ENCODE data around the gene AP2A2. TPM values are rescaled to one million over a fixed set of nuclear protein-coding genes. Genes with fewer than 3 reads are reported as not detected.
A peak's percentile ranks its signal among the peaks of the same experiment; 100 is the strongest.

AP2A2 gene
- total RNA-seq, 2 donors from 2014 or later = 69.1 to 76.2 TPM

DNA sequence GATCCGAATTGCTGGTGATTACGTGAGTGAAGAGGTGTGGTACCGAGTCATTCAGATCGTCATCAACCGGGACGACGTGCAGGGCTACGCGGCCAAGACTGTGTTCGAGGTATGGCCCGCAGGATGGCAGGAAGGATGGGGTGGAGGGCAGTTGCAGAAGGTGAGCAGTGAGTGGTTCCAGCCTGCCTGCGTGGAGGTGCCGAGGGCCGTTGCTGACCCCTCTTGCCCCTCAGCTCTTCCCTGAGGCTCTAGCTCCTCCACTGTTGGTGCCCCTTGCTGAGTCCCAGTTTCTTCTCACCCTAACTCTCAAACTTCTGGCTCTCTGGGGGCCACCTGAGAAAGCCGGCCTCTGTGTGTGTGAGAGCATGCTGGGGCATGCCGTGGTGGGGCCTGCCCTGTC is 66.9 kb downstream of the AP2A2 start:
- no peak overlapping the region for H3K27ac Mint-ChIP-seq
- H3K4me3 Mint-ChIP-seq = no peak overlapping the region
- H3K36me3 Mint-ChIP-seq (ENCODE audit: low read depth) = peaks cover 57% of the 10 kb centered on the region
- H3K27me3 Mint-ChIP-seq = no peaks in the 10 kb centered on the region
- H3K9me3 Mint-ChIP-seq = no peaks in the 10 kb centered on the region
- ATAC-seq (replicated peaks) = no peak
- peaks cover 17% of the 10 kb centered on the region for H3K4me1 Mint-ChIP-seq

DNA sequence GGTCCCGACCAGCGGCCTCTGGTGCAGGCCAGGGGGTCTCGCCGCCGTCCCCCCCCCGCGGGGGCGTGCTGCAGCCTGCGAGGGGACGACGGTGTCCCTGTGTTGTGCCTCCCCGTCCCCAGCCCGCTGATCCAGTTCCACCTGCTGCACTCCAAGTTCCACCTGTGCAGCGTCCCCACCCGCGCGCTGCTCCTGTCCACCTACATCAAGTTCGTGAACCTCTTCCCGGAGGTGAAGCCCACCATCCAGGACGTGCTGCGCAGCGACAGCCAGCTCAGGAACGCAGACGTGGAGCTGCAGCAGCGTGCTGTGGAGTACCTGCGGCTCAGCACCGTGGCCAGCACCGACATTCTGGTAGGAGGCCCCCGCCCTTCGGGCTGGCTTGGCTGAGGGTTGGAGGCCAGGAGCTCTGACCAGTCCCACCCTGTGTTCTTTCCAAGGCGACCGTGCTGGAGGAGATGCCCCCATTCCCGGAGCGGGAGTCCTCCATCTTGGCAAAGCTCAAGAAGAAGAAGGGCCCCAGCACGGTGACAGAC is 68.0 kb downstream of the AP2A2 start:
- Mint-ChIP-seq H3K4me1 (peaks cover 17% of the 10 kb centered on the region), H3K27me3 (no peaks in the 10 kb centered on the region), H3K4me3 (no peak overlapping the region), H3K27ac (no peak overlapping the region), H3K36me3 (ENCODE audit: low read depth) (peaks cover 46% of the 10 kb centered on the region), H3K9me3 (no peaks in the 10 kb centered on the region)
- ATAC-seq (replicated peaks) = no peak

GRCh38 chr11:995044-995751 is 69.5 kb downstream of the AP2A2 start:
- H3K27ac Mint-ChIP-seq = peak overlapping the region; percentile 92
- H3K4me3 Mint-ChIP-seq = no peak overlapping the region
- peak; percentile 10 for ATAC-seq (replicated peaks)
- no peaks in the 10 kb centered on the region for H3K9me3 Mint-ChIP-seq
- peaks cover 38% of the 10 kb centered on the region for H3K36me3 Mint-ChIP-seq (ENCODE audit: low read depth)
- peaks cover 17% of the 10 kb centered on the region for H3K4me1 Mint-ChIP-seq
- H3K27me3 Mint-ChIP-seq = no peaks in the 10 kb centered on the region

DNA sequence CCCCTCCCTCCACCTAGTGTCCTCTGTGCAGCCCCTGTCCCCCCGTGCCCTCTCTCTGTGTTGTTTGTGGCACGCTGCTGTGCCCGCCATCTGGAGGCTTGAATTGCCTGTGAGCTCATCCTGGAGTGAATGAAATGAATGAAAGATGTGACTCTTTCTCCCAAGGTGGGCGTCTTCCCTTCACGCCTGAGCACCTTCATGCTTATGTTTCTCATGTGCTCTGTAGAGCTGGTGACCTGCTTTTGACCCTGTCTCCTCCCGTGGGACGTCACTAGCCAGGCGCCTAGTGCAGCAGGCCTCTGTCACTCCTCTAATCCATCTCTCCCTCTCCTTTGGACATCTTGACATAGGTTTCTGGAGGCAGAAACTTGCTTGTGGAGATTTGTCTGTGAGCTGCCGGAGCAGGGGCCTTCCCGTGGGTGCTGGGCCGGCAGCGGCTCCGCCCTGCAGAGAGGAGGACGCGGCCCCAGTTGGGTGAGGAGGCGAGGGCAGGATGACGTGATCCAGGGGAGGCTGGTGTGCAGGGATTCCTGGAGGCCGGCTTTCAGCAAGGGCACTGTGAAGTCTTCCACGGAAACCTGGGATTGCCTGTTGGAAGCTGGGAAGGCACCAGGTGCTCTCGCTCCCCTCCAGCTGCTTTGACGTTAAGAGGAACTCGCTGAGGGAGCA is 70.2 kb downstream of the AP2A2 start:
- ATAC-seq (replicated peaks) = peak; percentile 20
- peak overlapping the region; percentile 92 for H3K27ac Mint-ChIP-seq
- H3K36me3 Mint-ChIP-seq (ENCODE audit: low read depth) = peaks cover 45% of the 10 kb centered on the region
- H3K4me1 Mint-ChIP-seq = peaks cover 17% of the 10 kb centered on the region
- no peaks in the 10 kb centered on the region for H3K27me3 Mint-ChIP-seq
- H3K4me3 Mint-ChIP-seq = peak overlapping the region; percentile 10
- H3K9me3 Mint-ChIP-seq = no peaks in the 10 kb centered on the region

DNA sequence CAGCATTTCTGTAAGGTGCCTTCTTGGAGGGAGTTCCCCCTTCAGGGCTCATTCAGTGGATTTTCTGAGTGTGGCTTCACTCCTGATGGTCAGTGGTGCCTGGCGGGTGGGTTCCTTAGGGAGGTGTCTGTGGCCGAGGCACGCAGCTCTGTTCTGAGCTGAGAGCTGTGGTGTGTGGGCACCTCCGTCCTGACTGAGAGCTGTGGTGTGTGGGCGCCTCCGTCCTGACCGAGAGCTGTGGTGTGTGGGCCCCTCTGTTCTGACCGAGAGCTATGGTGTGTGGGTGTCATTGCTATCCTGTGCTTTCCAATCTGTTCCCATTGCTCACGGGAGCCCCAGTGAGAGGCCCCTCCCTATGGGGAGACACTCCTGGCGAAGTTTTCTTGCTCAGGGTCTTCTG is 71.0 kb downstream of the AP2A2 start:
- Mint-ChIP-seq H3K4me3 (peak overlapping the region; percentile 10), H3K36me3 (ENCODE audit: low read depth) (peaks cover 46% of the 10 kb centered on the region), H3K9me3 (no peaks in the 10 kb centered on the region), H3K4me1 (peaks cover 22% of the 10 kb centered on the region), H3K27me3 (no peaks in the 10 kb centered on the region), H3K27ac (peak overlapping the region; percentile 92)
- ATAC-seq (replicated peaks) = peak; percentile 79

DNA sequence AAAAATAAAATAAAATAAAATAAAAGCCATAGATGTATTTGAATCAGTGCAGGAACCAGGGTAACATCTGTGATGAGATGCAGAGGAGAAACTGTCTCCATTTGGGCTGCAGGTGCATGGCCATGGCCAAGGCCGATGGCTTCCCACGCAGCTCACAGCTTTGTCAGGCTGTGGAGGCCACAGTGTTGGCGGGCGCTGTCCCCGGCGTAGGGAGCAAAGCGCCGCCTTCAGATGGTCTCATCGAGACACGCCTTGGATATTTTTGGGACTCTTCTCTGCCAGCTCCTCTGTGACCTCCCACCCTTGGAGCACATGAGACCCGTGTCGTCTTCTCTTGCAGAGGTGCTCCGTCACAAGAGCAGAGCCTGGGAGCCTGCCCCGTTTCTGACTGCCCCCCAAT is 72.2 kb downstream of the AP2A2 start:
- Mint-ChIP-seq H3K27ac (no peak overlapping the region), H3K27me3 (no peaks in the 10 kb centered on the region), H3K4me3 (no peak overlapping the region), H3K36me3 (ENCODE audit: low read depth) (peaks cover 45% of the 10 kb centered on the region), H3K4me1 (peaks cover 22% of the 10 kb centered on the region), H3K9me3 (no peaks in the 10 kb centered on the region)
- no peak for ATAC-seq (replicated peaks)

GRCh38 chr11:999009-999408 is 73.3 kb downstream of the AP2A2 start:
- ATAC-seq (replicated peaks) = no peak
- no peak overlapping the region for H3K4me3 Mint-ChIP-seq
- no peaks in the 10 kb centered on the region for H3K27me3 Mint-ChIP-seq
- peaks cover 22% of the 10 kb centered on the region for H3K4me1 Mint-ChIP-seq
- no peaks in the 10 kb centered on the region for H3K9me3 Mint-ChIP-seq
- no peak overlapping the region for H3K27ac Mint-ChIP-seq
- H3K36me3 Mint-ChIP-seq (ENCODE audit: low read depth) = peaks cover 56% of the 10 kb centered on the region

GRCh38 chr11:1000357-1001278 is 74.9 kb downstream of the AP2A2 start:
- no peaks in the 10 kb centered on the region for H3K27me3 Mint-ChIP-seq
- peaks cover 16% of the 10 kb centered on the region for H3K4me1 Mint-ChIP-seq
- no peak overlapping the region for H3K4me3 Mint-ChIP-seq
- H3K27ac Mint-ChIP-seq = no peak overlapping the region
- ATAC-seq (replicated peaks) = no peak
- no peaks in the 10 kb centered on the region for H3K9me3 Mint-ChIP-seq
- H3K36me3 Mint-ChIP-seq (ENCODE audit: low read depth) = peaks cover 64% of the 10 kb centered on the region

DNA sequence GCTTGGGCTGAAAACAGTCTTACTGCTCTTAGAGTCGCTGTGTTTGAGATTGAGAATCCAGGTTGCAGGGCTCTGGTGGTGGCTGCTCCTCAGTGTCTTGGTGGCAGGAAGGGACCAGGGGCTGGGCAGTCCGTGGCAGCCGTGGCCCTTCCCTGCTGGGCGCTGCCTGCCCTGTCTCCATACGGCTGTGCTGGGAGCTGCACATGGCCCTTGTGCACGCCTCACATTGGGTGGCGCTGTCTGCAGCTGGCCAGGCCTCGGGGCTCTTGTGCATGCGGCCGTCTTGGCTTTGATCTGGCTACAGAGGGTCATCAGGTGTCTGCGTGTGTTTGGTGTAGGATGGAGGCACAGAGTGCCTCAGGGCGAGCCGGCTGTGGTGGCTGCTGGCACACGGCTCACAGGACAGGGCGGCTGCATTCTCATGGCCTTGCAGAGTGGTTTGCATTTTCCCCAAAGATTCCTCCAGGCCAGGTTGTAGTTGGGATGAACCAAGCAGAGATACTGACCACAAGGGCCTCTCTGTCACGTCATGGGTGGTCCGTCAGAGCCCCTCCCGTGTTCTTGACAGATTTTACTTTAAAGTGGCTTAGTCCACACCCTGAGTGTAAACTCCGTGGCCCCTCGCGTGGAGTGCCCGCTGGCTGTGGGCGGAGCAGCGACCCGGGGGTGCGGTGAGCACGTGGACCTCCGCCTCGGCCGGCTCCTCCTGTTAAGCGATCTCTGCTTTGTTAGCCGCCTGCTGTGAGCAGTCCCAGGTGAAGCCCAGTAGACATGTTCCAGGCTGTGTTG is 76.1 kb downstream of the AP2A2 start:
- H3K4me3 Mint-ChIP-seq = no peak overlapping the region
- H3K27me3 Mint-ChIP-seq = no peaks in the 10 kb centered on the region
- no peak overlapping the region for H3K27ac Mint-ChIP-seq
- H3K9me3 Mint-ChIP-seq = no peaks in the 10 kb centered on the region
- H3K36me3 Mint-ChIP-seq (ENCODE audit: low read depth) = peaks cover 66% of the 10 kb centered on the region
- peaks cover 7% of the 10 kb centered on the region for H3K4me1 Mint-ChIP-seq
- ATAC-seq (replicated peaks) = no peak

DNA sequence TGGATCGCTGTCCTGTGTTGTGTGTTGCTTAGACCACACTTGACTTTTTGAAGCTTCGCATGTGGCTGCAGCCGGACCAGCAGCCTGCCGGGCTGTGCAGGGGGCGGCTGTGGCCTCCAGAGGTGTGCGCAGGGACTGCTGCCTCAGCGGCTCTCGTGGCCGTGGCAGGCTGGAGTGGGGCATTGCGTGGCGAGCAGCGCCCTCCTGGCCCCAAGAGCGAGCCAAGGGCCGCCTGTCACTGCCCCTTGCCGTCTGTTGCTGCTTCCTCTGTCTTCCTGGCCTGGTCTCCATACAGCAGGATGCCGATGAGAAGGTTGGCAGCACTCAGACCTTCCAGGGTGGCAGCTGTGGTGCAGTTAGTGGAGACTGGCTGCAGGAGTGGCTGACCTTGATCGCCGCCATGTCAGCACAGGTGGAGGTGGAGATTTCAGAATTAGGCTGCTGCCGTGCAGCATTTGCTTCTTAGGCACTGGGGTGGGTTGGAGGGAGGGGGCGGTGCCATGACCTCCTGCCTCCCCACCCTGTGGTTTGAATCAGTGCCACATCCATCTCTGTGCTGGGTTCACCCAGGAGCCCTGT is 76.8 kb downstream of the AP2A2 start:
- no peaks in the 10 kb centered on the region for H3K9me3 Mint-ChIP-seq
- ATAC-seq (replicated peaks) = no peak
- no peak overlapping the region for H3K27ac Mint-ChIP-seq
- H3K4me1 Mint-ChIP-seq = peaks cover 5% of the 10 kb centered on the region
- H3K27me3 Mint-ChIP-seq = no peaks in the 10 kb centered on the region
- H3K36me3 Mint-ChIP-seq (ENCODE audit: low read depth) = peaks cover 68% of the 10 kb centered on the region
- no peak overlapping the region for H3K4me3 Mint-ChIP-seq

GRCh38 chr11:1003159-1003558 is 77.5 kb downstream of the AP2A2 start:
- no peak overlapping the region for H3K4me3 Mint-ChIP-seq
- H3K9me3 Mint-ChIP-seq = no peaks in the 10 kb centered on the region
- no peak for ATAC-seq (replicated peaks)
- no peaks in the 10 kb centered on the region for H3K27me3 Mint-ChIP-seq
- H3K4me1 Mint-ChIP-seq = peaks cover 5% of the 10 kb centered on the region
- no peak overlapping the region for H3K27ac Mint-ChIP-seq
- H3K36me3 Mint-ChIP-seq (ENCODE audit: low read depth) = peaks cover 68% of the 10 kb centered on the region

- Mint-ChIP-seq H3K4me3 (no peak overlapping the region), H3K36me3 (ENCODE audit: low read depth) (peaks cover 70% of the 10 kb centered on the region), H3K27ac (no peak overlapping the region), H3K4me1 (peaks cover 5% of the 10 kb centered on the region), H3K9me3 (no peaks in the 10 kb centered on the region), H3K27me3 (no peaks in the 10 kb centered on the region)
- no peak for ATAC-seq (replicated peaks)
These were observed 80.3 kb downstream of the AP2A2 start for GRCh38 chr11:1005928-1006327.

DNA sequence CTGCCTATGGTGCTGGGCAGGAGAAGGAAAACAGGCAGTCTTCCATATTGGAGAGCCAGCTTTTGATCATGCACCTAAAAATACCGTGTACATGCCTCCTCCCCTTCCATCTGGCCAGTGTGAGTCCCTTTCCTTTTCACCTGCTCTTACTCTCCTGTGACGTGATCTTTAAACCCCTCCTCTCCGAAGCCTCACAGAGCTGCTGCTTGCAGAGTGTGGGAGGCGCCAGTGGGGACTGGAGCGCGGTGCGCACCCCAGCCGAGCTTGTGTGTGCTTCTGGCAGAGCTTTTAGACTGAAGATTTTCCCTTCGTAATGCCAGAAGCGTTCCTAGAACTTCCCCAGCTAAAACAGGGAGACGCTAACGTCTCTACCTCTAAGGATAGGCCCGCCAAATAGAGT is 81.1 kb downstream of the AP2A2 start:
- H3K36me3 Mint-ChIP-seq (ENCODE audit: low read depth) = peaks cover 64% of the 10 kb centered on the region
- no peak overlapping the region for H3K27ac Mint-ChIP-seq
- no peaks in the 10 kb centered on the region for H3K9me3 Mint-ChIP-seq
- no peaks in the 10 kb centered on the region for H3K27me3 Mint-ChIP-seq
- no peak for ATAC-seq (replicated peaks)
- no peaks in the 10 kb centered on the region for H3K4me1 Mint-ChIP-seq
- no peak overlapping the region for H3K4me3 Mint-ChIP-seq

All from activated T-helper 17 cell treated with anti-CD3 and anti-CD28 coated beads, Interleukin-2, amount 50 U/mL, for 72 hours (primary cell).